Endometrium (tissue), 2 donors: ENCODE data around the gene TAS2R41.

Source experiments
- FAIRE-seq: peaks from 2 replicates; lab custom pipeline; 2012; peaks lifted over from hg19 to GRCh38; lab: Jason Lieb, UNC
- donor health status: control.
- donor health status: control.

TAS2R41 gene

DNA sequence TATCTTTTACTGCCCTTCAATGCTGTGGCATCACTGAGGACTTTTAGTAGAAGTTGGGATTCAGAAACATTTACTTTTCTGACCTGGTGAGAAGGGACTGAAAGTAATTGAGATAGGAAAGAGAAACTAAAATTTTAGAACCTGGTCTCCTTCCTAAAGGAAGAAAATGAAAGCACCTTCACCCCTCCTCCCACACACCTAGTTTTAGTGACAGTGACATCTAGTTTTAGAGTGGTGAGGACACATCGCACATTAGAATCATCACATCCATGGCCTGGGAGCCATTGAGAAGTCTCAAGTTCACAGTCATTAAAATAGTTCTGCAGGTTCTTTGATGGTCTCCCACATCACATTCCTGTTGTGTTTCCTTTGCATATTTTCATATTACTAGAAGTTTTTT, 16.1 kb downstream of the TAS2R41 start:
- no peak for FAIRE-seq

DNA sequence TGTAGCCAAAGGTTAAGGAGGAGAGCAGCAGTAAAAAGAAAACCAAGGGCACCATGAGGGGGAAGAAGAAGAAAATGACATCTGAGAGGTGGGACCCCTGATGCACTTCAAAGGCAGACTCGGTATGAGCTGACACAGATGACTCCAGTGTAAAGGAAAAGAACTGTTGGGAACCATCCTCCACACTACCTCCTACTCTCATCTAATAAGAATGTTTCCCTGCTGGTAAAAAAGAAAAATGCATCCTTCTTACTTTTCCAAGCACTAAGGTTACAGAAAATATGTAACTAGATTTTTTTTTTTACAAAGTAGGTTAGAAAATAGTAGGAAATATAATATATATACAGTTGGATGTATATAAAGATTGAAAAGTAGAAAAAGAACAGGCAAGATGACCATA, 16.9 kb downstream of the TAS2R41 start:
- FAIRE-seq = no peak

DNA sequence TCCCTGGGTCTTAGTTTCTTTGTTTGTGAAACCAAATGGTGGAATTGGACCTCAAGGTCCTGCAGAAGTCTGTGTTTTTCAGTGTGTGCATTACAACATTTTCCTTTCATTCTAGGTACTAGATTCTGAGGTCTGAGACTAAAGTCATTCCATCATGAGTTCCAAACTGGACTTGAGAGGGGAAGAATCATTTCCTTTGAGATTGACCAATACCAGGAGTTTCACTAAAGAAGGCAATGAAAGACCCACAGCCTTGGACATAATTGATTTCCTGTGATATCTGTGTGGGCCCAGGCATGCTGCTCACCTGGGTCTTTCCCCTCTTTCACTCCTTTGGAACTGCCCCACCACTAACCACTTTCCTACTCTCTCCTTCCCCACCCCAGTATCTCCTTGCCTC, 18.2 kb downstream of the TAS2R41 start:
- no peak for FAIRE-seq

DNA sequence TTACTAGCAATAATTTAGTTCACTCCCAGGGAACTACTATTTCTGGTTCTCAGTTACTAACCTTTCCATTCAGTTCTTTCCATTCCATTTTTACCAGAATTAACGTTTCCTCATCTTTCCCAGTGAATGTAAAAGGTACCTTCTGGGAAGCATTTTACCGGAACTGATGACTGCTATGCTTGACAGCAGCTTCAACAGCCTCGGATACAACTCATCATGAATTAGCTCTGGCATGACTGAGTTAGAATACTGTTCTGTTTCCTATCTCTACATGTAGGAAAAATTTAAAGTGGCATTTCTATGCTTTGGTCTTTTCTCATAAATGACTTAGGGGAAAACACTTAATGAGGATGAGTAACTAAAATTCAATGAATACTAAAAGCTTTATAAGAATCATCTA, 18.6 kb downstream of the TAS2R41 start:
- no peak for FAIRE-seq

DNA sequence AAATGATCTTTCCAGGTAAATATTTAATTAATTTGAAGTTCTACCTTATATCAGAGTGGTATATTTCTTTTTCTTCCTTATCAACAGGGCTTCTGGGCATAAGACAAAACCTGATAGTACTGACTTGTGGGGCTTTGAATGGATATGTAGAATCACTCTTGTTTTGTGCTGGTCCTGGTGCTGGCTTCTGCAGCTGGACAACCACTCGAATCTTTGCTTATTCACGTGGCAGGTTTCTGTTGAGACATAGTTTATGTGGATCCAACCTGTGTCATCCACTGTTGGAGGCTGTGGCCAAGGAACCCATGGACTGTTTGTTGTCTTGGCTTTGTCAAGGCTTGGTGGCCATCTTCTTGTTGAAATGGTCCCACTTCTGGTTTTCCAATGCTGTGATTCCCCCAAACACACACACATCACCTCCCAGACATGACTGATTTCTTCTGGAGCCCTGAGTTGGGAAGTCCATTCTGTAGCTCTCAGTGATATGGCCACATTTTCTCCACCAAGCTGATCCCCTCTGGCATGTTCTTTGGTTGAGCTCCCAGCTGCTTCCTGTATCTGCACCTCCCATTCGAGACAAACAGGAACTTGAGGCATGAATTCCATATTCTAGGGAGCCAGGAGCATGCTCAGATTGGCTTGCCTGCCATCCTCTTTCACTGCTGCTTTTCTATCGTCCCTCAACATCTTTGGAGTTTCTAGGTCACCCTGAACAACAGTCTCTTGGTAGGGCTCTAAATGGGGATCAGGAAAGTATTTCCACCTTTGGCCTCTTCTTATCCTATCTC, 19.5 kb downstream of the TAS2R41 start:
- FAIRE-seq = no peak

DNA sequence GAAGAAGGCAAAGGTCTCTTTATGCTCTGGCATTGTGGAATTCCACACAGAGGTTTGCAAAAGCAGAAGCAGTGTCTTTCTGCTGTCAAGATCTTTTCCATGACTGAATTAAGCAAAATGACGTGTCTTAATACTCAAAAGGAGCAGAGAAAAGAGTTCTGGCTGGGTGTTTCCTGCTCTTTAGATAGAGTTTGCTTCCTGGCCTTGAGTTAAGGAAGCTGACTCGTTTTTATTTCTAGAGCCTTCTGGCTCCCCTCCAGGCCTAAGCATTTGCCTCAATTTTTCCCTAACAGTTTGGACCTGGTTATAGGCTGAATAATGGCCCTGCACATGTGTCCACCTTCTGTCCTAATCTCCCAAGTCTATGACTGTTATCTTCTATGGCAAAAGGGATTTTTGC, 21.6 kb downstream of the TAS2R41 start:
- FAIRE-seq = no peak

DNA sequence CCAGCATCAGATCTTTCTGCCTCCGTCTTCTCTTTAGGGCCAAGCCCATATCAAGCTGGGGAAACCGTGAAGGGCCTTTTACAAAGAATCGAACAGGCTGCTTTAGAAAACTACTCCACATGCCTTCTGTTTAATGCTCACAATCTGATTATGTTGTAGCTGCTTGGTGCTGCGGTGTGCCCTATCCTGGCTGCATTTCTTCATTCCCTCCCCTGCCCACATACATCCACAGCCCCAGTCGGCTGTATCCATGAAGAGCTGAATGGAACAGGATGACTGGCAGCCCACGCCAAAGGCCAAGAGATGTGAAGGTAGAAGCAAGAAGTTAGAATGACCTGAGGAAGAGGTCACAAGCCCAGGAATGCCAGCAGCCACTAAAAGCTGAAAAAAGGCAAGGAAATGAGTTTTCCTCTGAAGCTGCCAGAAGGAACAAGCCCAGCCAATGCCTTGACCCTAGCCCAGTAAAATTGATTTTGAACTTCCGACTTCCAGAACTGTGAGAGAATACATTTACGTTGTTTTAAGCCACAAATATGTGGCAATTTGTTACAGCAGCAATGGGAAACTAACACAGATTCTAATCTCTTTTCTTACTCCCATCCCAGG, 22.2 kb downstream of the TAS2R41 start:
- FAIRE-seq = no peak

DNA sequence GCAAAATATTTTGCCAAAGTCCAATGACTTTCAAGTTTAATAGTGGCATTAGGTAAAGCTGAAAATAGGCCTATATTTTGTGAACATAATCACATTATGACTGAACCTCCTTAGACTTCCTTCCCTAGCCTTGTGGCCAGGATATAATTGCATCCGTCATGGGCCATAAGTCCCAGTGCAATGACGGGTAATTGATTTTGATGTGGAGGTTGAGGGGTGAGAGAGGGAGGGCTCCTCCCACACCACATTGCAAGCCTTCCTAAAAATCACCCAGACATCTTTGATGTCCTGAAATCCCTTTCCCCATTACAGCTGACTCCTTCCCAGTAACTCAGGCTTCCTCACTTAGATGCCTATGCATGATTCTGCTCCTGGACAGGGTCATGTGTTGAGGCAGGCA, 25.6 kb downstream of the TAS2R41 start:
- no peak for FAIRE-seq

DNA sequence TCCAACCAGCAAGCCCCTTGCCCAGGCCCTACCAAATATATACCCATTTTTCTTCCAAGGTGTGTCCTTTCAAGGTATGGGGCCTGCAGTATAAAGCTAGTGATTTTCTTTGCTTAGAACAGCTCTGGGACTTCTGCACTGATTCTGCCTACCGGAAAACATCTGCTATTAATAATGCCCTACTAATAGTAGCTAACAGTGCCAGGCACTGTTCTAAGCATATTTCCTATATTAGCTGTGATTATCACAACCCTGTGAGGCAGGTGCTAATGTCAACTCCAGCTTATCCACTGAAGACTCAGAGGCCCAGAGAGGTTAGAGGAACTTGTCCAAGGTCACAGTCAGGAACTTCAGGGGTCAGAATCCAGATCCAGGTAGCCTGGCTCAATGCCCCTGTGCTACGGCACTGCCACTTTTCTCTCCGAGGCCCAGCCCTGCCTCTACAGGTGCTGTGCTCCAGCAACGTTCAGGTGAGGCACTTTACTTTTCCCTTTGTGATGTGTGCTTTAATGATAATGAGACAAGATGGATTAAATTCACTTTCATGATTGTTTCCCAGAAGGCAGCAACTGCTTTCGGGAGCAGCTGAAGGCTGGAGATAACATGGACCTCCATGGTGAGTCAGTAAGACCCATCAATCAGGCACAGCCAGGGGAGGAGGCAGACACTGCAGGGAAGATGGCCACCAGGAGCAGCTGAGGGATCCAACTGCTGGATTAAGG, 26.7 kb downstream of the TAS2R41 start:
- no peak for FAIRE-seq

DNA sequence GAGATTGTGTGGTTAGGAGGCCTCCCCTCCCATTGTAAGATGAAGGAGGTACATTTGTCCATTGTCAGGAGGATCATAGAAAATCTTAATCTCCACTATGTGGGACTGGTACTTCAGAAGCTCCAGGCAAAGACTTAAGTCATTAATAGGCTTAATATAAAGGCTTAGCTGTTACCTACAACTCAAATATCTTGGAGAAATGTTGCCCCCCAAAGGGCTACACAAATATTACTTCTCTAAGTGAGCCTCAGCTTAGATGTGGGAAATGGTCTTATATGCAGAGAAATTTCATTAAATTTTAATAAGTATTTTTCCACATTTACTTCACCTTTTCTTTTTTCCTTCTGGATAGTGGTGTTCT, 27.2 kb downstream of the TAS2R41 start:
- no peak for FAIRE-seq

DNA sequence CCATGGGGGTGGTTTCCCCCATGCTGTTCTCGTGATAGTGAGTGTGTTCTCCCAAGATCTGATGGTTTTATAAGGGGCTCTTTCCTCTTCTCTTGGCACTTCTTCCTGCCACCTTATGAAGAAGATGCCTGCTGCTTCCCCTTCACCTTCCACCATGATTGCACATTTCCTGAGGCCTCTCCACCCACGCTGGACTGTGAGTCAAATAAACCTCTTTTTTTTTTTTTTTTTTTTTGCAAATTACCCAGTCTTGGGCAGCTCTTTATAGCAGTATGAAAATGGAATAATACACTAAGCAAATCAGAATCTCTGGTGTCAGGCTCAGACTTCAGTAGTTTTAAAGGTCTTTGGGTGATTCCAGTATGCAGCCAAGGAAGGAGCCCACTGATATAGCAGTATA, 28.2 kb downstream of the TAS2R41 start:
- FAIRE-seq = no peak

DNA sequence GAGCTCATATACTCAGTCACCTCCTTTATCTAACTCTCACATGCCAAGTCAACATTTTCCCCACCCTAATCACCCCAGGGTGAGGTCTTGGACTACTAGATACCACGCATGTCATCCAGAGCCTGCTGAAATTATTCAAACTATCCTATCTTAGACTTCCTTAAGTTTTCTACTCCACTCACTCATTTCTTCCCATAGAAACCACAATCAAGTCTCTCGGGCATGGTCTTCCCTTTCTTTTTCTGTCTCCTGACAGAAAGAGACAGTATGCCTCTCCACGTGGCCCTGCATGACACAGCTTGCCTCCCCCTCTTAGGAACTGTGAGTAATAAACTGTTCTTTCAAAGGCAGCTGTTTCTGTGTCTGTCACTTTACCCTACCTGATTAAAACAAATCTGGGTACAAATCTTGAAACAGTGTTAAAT, 29.4 kb downstream of the TAS2R41 start:
- no peak for FAIRE-seq

DNA sequence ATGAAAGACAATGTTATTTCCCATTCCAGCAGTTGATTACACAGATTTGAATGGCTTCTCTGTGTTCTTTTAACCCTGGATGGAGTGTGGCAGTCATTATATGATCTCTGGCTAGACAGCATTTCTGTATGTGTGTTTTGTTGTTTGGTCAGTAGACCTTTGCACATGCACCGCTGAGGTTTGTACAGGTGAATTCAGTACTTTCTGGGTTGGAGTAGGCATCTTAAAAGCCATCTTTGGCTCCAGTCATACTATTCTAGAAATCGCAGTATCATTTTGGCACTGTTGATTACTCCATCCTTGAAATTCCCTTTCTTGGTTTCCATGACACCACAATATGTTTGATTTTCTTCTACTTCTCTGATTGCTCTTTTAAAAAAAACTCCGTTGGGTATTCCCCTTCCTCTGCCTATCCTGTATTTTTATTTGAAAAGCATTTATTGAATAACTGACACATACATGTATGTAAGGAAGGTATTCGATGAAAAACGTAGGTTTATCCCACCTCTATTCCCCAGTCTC, 29.9 kb downstream of the TAS2R41 start:
- no peak for FAIRE-seq

DNA sequence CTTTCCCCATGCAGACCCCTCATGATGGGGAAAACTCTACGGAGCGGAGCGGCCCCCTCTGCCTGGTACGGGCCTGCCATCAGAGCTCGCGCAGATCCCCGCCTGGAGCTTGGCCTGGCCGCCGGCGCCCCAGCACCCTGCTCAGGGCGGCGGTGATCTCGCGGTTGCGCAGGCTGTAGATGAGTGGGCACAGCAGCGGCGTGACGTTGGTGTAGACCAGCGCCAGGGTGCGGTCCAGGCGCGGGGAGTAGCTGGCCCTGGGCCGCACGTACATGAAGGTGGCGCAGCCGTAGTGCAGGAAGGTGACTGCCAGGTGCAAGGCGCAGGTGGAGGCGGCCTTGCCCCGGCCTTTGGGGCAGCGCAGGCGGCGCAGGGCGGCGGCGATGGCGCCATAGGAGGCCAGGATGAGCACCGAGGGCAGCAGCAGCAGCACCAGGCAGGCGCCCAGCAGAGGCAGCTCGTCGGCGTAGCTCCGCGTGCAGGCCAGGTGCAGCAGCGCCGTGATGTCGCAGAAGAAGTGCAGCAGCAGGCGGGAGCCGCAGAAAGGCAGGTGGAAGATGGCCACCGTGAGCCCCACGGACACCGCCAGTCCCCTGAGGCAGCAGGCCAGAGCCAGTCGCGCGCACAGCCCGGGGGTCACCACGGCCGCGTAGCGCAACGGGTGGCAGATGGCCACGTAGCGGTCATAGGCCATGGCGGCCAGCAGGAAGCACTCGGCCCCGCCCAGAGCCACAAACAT, 33.4 kb downstream of the TAS2R41 start:
- FAIRE-seq = no peak

DNA sequence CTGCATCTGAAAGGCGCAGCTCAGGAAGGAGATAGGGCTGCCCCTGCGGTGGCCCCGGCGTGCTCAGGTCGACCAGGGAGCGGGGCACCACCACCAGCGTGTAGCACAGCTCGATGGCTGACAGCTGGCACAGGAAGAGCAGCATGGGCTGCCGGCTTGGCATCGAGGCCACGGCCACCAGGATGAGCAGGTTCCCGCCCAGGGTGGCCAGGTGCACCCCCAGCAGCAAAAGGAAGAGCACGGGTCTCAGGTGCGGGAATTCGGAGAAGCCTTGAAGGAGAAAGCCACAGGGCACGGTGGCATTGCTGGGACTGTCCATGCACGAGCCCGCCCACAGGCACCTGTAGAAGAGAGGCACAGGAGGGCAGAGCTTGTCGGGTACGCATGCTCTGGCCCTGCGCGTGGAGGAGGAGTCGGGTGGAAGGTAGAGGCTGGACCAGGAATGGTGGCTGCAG, 33.9 kb downstream of the TAS2R41 start:
- no peak for FAIRE-seq

DNA sequence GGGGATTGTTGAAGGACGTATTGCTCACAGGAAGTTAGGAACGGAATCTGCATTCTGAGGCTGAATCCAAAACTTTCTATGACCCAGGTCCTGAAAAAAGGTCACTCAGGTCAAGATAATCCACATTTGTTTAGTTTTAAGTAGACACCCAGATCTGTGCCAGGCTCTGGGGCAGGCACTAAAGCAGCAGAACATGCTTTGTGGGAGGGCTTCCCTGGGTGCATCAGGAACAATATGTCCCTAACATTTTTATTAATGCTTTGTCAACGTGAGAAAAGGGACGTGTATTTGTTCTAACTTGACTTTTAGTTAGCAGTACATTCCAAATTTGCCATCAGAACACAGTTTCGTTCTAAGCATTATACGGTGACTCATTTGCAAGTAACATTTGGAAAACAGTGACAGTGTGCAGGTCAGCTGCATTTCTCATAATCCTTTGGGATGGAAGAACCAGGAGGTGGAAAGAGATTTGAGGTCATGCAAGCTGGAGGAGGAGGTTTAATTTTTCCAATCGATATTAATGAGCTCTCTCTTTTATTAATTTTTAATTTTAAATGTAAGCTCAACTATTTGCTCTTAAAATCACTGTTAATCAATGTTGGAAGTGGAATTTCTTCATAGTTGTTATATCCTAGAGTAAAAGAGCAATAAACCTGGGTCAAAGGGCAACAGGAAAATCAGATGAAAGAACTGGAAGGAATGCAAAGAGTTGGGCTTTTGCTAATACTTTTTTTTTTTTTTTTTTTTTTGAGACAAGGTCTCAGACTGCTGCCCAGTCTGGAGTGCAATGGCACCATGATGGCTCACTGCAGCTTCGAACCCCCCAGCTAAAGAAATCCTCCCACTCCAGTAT, 35.0 kb downstream of the TAS2R41 start:
- FAIRE-seq = no peak

DNA sequence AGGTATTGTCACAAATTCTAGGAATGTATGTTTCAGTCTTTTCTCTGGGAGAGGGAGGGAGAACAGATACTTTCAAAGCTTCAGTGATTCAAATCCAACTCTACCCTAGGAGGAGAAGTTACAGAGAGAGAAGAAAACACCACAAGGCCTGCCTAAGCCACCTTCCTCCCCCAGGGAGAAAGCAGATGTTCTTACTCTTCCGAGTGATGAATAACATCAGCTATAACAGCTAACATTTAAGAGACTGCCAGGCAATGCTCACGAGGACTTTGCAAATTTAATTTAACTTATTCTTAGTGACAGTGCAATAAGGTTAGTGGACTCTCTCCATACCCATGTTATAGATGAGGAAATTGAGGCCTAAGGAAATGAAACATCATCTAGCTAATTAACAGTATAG, 36.8 kb downstream of the TAS2R41 start:
- FAIRE-seq = no peak

DNA sequence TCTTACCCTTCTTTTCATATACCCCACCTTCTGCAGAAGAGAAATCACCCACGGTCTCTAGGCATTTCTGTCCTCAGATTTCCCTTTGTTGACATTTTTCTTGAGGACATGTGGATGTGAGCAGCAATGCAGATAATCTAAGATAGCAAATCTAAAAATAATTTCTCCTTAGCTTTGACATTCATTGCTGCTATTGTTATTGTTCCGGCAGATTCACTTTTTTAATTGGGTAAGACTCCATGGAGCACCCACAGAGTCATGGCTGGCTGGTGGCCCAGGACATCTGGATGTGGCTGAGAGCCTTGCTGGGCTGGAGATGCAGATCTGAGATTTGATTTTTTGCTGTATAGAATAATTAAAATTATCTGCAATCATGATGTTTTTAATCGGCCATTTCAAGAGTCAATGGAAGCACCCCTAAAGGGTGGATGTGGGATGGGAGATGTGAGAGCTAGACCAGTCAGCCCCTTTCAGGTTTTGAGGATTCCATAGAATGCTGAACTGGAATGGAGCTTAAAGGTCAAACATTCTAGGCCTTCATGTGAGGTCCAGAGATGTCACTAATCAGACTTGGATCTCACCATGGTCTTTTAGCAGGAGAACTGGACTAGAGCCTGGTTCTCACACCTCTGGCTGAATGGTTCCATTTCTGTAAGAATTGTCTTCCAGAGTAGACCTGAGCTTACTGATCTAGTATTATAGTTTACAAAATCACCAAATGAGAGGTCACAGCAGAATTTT, 37.5 kb downstream of the TAS2R41 start:
- peak; percentile 76 for FAIRE-seq

DNA sequence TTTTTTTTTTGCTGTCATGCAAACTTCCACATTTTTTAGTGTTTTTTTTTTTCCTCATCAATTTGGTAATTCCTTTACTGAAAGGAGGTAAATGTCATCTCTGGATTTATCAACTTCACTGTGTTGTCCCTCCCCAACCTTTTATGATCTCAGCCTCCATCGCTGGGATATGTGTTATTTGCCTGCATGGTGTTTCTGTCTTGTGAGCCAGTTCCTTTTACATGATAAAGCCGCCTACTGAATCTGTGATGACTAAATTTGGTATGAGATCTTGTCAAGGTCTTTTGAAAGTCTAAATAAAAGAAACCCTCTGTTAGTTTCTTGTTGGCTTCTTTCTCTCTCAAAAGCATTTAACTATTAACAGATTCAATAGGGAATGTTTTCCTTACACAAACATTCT, 39.3 kb downstream of the TAS2R41 start:
- FAIRE-seq = no peak

DNA sequence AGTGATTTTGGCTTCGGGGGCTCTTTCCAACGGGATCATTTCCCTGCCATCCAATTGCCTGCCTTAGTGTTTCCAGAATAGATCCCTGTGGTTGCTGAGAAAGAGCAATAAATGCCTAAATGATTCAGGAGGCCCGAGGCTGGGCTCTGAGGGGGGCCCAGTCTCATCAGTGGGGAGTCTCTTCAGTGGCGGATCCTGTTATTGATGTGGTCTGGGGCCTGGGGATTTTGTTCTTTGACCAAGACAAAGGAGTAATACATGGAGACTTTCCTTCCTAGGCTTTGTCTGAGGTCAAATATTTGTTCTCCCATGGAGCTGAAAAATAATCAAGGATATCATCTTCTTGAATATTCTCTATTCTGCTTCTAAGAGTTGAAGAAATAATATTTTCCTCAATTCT, 40.8 kb downstream of the TAS2R41 start:
- FAIRE-seq = no peak

DNA sequence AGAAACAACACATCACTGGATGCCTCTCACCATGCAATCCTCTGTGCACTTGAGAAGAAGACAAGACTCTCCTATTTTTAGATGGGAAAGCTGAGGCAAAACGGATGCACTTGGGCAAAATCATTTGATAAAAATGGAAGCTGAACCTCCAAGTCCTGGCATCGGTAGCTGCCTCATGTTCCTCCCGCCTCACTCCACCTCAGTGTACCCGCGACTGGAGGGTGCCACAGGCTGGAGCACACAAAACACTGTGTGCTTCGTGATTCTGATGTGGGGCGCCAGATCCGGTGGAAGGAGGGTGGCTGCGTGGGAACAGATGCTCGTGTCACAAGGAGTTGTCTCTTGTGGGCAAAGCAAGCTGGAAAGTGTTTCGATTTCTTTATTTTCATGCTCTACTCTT, 41.3 kb downstream of the TAS2R41 start:
- no peak for FAIRE-seq
